Prostate gland (tissue), 2 donors: Measurements from ENCODE around the gene HHIPL1. TPM values are rescaled to one million over a fixed set of nuclear protein-coding genes. Genes with fewer than 3 reads are reported as not detected.

Experiments
- DNase-seq: peaks from one replicate; pipeline ENCODE4 v3.0.0-alpha.2; 2019; ENCODE audit warnings: low spot score
- H3K27ac ChIP-seq, 2 donors: fragments of 200-600 bp; sonication (generic); 2 replicates each; pipeline ENCODE4 v1.5.1; 2017 to 2019
- H3K27me3 ChIP-seq: fragments of 200-600 bp; sonication (generic); replicated peaks from 2 replicates; pipeline ENCODE4 v1.5.1; 2019; ENCODE audit not compliant: insufficient read depth
- H3K36me3 ChIP-seq, 2 donors: fragments of 200-600 bp; sonication (generic); 1 replicate in 1 of 2; 2 replicates in 1 of 2; pipeline versions ENCODE4 v1.5.1 to v1.8.1; 2017 to 2019
- H3K4me1 ChIP-seq: fragments of 200-600 bp; sonication (generic); replicated peaks from 2 replicates; pipeline ENCODE4 v1.5.1; 2019
- H3K4me3 ChIP-seq, 2 donors: fragments of 200-600 bp; sonication (generic); 2 replicates each; pipeline ENCODE4 v1.5.1; 2017 to 2019
- H3K9me3 ChIP-seq: fragments of 200-600 bp; sonication (generic); 2 replicates; pipeline ENCODE4 v1.5.1; 2017
- CTCF ChIP-seq, 4 experiments: fragments of 200-600 bp in 2 of 4; fragments of 450-650 bp in 2 of 4; sonication (generic) in 2 of 4; IDR thresholded peaks; 1 replicate in 3 of 4; 2 replicates in 1 of 4; pipeline ENCODE4 v1.5.1; 2016 to 2019; ENCODE audit warnings: antibody characterized with exemption in 4 of 4, mild to moderate bottlenecking in 2 of 4, moderate library complexity in 2 of 4
- POLR2A ChIP-seq: fragments of 450-650 bp; IDR thresholded peaks from one replicate; pipeline ENCODE4 v1.6.1; 2016; ENCODE audit warnings: antibody characterized with exemption, mild to moderate bottlenecking
- POLR2AphosphoS5 ChIP-seq: sonication (generic); formaldehyde crosslinking; IDR thresholded peaks from one replicate; pipeline ENCODE4 v1.6.1; 2017; ENCODE audit warnings: antibody characterized with exemption
- WGBS: methylation state at CpG from one replicate; pipeline ENCODE4 v1.1.5; 2018; 5-methylcytosine and 5-hydroxymethylcytosine counted together
- intact Hi-C: fragments of 100-400 bp; cut with DNase I; formaldehyde crosslinking; loops from one replicate; pipeline ENCODE4 v1.14.2; 2022
- total RNA-seq, 2 donors: library from RNA; depleted of rRNA; stranded (reverse); fragments of >200 nt; gene quantifications; one replicate each; pipeline ENCODE4 v1.1.0, GENCODE V29; 2016

The HHIPL1 gene
- total RNA-seq, 2 donors from 2014 or later = 2.8 to 4.5 TPM

GRCh38 chr14:99675382-99675835, 30.5 kb downstream of the HHIPL1 start:
- no peak for TF ChIP-seq POLR2A
- TF ChIP-seq POLR2AphosphoS5 = no peak
- TF ChIP-seq CTCF (IDR thresholded peaks at IDR 0.05) = no peak
- no peaks in the 10 kb centered on the region for H3K36me3 ChIP-seq
- no peaks in the 10 kb centered on the region for H3K4me1 ChIP-seq
- H3K27ac ChIP-seq = no peak overlapping the region
- 63% methylated on average over 24 of the region's 42 CpGs for WGBS
- DNase-seq = no peak
- H3K27me3 ChIP-seq = no peaks in the 10 kb centered on the region
- intact Hi-C loops = no loop called here
- H3K4me3 ChIP-seq = no peak overlapping the region
- H3K9me3 ChIP-seq = no peaks in the 10 kb centered on the region

- Histone ChIP-seq H3K27me3 (no peaks in the 10 kb centered on the region), H3K4me1 (no peaks in the 10 kb centered on the region), H3K9me3 (no peaks in the 10 kb centered on the region), H3K27ac (no peak overlapping the region), H3K4me3 (no peak overlapping the region), H3K36me3 (no peaks in the 10 kb centered on the region)
- 44% methylated on average over 10 of the region's 10 CpGs for WGBS
- DNase-seq = no peak
- TF ChIP-seq POLR2A = no peak
- no peak for TF ChIP-seq POLR2AphosphoS5
- no peak for TF ChIP-seq CTCF (IDR thresholded peaks at IDR 0.05)
- intact Hi-C loops = no loop called here
These were observed 31.0 kb downstream of the HHIPL1 start for GRCh38 chr14:99675951-99676350.

GRCh38 chr14:99676657-99677056, 31.7 kb downstream of the HHIPL1 start:
- Histone ChIP-seq H3K9me3 (no peaks in the 10 kb centered on the region), H3K27me3 (no peaks in the 10 kb centered on the region), H3K27ac (no peak overlapping the region), H3K4me1 (no peaks in the 10 kb centered on the region), H3K4me3 (no peak overlapping the region), H3K36me3 (no peaks in the 10 kb centered on the region)
- DNase-seq = no peak
- TF ChIP-seq POLR2AphosphoS5 (no peak), CTCF (IDR thresholded peaks at IDR 0.05) (no peak), POLR2A (no peak)
- 63% methylated on average over 8 of the region's 8 CpGs for WGBS
- intact Hi-C loops = no loop called here

- no peaks in the 10 kb centered on the region for H3K4me1 ChIP-seq
- WGBS = 89% methylated on average over 15 of the region's 16 CpGs
- no peak overlapping the region for H3K27ac ChIP-seq
- H3K4me3 ChIP-seq = no peak overlapping the region
- no peaks in the 10 kb centered on the region for H3K9me3 ChIP-seq
- no peaks in the 10 kb centered on the region for H3K27me3 ChIP-seq
- no peak for TF ChIP-seq CTCF (IDR thresholded peaks at IDR 0.05)
- no peak for TF ChIP-seq POLR2A
- TF ChIP-seq POLR2AphosphoS5 = no peak
- H3K36me3 ChIP-seq = no peaks in the 10 kb centered on the region
- DNase-seq = no peak
- intact Hi-C loops = no loop called here
These were observed 32.6 kb downstream of the HHIPL1 start for GRCh38 chr14:99677231-99678140.

GRCh38 chr14:99678198-99678597, 33.3 kb downstream of the HHIPL1 start:
- no peaks in the 10 kb centered on the region for H3K36me3 ChIP-seq
- no peak overlapping the region for H3K4me3 ChIP-seq
- intact Hi-C loops = no loop called here
- no peak for DNase-seq
- TF ChIP-seq CTCF (IDR thresholded peaks at IDR 0.05) (no peak), POLR2A (no peak), POLR2AphosphoS5 (no peak)
- peaks cover 4% of the 10 kb centered on the region for H3K4me1 ChIP-seq
- H3K27me3 ChIP-seq = no peaks in the 10 kb centered on the region
- no peak overlapping the region for H3K27ac ChIP-seq
- 96% methylated on average over 6 of the region's 6 CpGs for WGBS
- no peaks in the 10 kb centered on the region for H3K9me3 ChIP-seq
